Inferior parietal cortex (tissue), 1 donor: Measurements from ENCODE around the gene POM121C.
"Not testable (repeated sequence)": the region's sequence is repeated elsewhere in the genome, so short reads cannot be mapped to it uniquely, and the experiment has no call there.

Source experiments
- DNase-seq: peaks from one replicate; pipeline ENCODE4 v3.0.0-alpha.2; 2016; ENCODE audit errors: extremely low spot score

POM121C gene

DNA sequence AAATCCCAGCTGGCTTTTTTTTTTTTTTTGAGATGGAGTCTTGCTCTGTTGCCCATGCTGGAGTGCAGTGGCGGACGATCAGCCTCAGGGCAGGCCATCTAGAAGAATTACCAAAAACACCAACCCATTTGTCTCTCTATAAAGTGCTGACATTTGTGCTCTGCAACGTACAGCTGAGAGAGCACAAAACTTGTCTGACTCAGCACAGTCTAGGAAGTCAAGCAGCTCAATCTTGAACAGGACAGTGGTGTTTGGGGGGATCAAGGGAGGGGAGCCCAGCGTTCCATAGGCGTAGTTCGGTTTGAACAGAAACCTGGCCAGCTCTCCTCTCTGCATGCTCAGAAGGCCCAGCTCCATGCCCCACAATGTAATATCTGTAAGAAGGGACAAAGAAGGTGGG is 92.9 kb downstream of the POM121C start:
- not testable (repeated sequence) for DNase-seq

DNA sequence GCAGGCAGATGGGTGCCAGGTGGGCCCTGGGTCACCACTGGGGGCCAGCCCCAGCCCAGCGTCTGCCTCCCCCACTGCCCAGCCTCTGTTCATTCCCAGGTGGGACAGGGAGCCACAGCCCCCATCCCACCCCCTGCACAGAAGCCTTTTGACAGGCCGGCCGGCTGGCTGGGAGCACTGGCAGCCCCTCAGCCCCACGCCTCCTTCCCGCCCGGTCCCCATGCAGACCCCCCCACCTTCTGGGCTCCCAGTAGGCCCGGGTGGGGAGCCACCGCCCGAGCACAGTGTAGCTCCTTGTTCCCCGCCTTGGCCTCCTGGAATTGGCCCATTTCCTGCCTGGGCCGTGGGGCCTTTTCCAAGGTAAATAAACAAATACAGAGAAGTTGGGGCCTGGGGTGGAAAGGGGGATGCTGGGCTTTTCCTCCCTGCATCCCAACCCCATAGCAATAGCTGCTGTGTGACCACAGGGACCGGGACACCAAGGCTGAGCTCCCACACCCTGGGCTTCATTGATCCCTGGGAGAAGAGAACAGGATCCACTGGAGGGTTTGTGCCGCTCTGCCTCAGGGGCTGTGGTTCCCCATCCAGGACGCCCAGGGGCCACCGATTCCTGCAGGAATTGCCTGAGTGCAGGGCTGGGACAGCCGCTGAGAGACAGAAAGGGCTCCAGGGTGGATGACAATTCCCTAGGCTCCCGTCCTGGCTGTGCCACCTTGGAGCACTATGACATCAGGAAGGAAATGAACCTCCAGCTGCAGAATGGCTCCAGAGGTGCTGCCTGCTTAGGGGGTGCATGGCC is 111.4 kb downstream of the POM121C start:
- DNase-seq: not testable (repeated sequence)

DNA sequence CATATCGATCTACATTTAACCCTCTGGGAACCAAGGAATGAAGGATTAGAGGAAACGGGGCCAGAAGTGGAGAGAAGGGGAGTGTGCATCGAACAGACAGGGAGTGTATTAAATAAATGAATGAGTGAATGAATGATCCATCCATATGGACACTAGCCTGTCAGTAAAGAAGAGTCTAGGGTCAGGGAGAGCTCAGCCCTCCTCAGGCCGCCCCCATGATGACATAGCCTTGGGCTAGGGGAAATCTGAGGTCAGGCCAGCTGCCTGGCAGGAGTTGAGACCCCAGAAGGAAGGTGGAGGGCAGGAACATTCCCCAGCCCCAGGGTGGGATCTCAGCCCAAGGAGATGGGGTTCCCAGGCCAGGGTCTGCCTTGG is 112.0 kb downstream of the POM121C start:
- DNase-seq: not testable (repeated sequence)

- DNase-seq: not testable (repeated sequence)
These were observed 118.8 kb downstream of the POM121C start for GRCh38 chr7:75367313-75367712.
